SK-N-MC (cell line): ENCODE measurements around the gene FCER2.

ENCODE experiments used
- EZH2 ChIP-seq: fragments of 200-600 bp; sonication (generic); IDR thresholded peaks from one replicate; pipeline ENCODE4 v1.6.1; 2017; ENCODE audit warnings: antibody characterized with exemption
- POLR2AphosphoS5 ChIP-seq: IDR thresholded peaks from 2 replicates; pipeline ENCODE4 v1.6.1; 2012; ENCODE audit warnings: mild to moderate bottlenecking, low read depth, low read length, borderline replicate concordance

DNA sequence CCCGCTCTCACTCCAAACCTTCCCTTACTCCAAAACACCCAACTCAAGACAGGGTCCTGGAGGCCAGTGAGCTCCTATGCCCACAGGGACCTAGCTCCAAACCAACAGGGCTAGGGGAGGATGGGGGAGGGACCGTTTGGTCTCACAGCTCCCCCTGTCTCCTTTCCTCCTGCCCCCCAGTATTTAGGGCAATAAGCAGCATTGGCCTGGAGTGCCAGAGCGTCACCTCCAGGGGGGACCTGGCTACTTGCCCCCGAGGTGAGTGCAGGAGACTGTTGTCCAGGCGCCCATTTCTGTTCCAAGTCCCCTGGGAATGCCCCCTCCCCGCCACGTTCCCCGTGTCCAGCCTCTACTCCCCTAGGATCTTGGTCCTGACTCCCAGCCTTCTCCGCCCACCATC is 32.3 kb downstream of the FCER2 start:
- TF ChIP-seq POLR2AphosphoS5 (no peak), EZH2 (no peak)
